ENCODE measurements around the gene SH3BP5. TPM values are rescaled to one million over a fixed set of nuclear protein-coding genes. Genes with fewer than 3 reads are reported as not detected.

Gene SH3BP5
- total RNA-seq, 1 experiment from 2014 or later = 20.3 TPM

DNA sequence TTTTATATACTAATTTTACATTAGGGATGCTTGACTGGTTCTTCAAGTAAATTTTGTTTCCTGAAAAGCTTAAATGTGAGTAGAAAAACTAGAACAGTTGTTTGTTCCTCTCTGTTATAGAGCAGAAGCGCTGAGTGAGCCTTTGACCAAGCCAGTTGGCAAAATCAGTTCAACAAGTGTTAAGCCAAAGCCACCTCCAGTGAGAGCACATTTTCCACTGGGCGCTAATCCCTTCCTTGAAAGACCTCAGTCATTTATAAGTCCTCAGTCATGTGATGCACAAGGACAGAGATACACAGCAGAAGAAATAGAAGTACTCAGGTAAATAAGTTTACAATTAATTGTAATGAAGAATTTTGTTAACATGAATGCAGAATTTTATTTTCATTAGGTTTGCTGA, 111.7 kb downstream of the SH3BP5 start:
- peaks cover 52% of the 10 kb centered on the region for H3K36me3 ChIP-seq (ENCODE audit: insufficient read depth, low read length, poor library complexity, severe bottlenecking)
- no peaks in the 10 kb centered on the region for H3K9me3 ChIP-seq (ENCODE audit: low read depth, low read length, poor library complexity, severe bottlenecking)
- TF ChIP-seq, protein P1, sequence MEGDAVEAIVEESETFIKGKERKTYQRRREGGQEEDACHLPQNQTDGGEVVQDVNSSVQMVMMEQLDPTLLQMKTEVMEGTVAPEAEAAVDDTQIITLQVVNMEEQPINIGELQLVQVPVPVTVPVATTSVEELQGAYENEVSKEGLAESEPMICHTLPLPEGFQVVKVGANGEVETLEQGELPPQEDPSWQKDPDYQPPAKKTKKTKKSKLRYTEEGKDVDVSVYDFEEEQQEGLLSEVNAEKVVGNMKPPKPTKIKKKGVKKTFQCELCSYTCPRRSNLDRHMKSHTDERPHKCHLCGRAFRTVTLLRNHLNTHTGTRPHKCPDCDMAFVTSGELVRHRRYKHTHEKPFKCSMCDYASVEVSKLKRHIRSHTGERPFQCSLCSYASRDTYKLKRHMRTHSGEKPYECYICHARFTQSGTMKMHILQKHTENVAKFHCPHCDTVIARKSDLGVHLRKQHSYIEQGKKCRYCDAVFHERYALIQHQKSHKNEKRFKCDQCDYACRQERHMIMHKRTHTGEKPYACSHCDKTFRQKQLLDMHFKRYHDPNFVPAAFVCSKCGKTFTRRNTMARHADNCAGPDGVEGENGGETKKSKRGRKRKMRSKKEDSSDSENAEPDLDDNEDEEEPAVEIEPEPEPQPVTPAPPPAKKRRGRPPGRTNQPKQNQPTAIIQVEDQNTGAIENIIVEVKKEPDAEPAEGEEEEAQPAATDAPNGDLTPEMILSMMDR (conservative IDR thresholded peaks at IDR 0.05; ENCODE audit: low read depth, low read length) = no peak
- TF ChIP-seq EZH2 (IDR thresholded peaks at IDR 0.05; ENCODE audit: borderline replicate concordance, low read depth, low read length, poor library complexity, severe bottlenecking) = no peak
- no peak overlapping the region for H3K4me3 ChIP-seq (ENCODE audit: low read depth, low read length, poor library complexity, severe bottlenecking)
- no peak overlapping the region for H3K27ac ChIP-seq (ENCODE audit: low read depth, low read length, poor library complexity, severe bottlenecking)
- H3K4me1 ChIP-seq (ENCODE audit: insufficient read depth, low read length, poor library complexity, severe bottlenecking) = no peaks in the 10 kb centered on the region
- CTCF ChIA-PET = interaction anchor here (1.4 kb wide), 1 partner anchor 15 kb away, joined by 3 read pairs; the partner anchor contains the start of gene CAPN7
- intact Hi-C loops (cut with micrococcal nuclease; ENCODE audit: unreplicated experiment) = no loop called here
- no TSS peak for BruUV-seq (replicated peaks)
- no peak for DNase-seq (ENCODE audit: low spot score)
- POLR2A ChIA-PET (ENCODE audit: low non-redundant PET) = no interaction called here
- no peaks in the 10 kb centered on the region for H3K27me3 ChIP-seq (replicated peaks; ENCODE audit: insufficient read depth, low read depth, low read length, poor library complexity)

DNA sequence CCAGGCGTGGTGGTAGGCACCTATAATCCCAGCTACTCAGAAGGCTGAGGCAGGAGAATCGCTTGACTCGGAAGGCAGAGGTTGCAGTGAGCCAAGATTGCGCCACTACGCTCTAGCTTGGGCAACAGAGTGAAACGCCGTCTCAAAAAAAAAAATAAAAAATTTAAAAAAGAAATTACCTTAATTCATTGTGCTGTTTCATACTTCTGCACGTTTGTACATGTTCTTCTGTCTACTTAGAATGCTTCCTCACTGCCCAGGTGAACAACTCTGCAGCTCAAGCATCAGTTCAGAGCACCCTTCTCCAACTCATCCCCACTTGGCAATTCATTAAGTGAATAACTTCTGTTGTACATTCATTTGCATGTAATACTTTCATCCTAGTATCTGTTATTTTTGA, 112.3 kb downstream of the SH3BP5 start:
- H3K4me1 ChIP-seq (ENCODE audit: insufficient read depth, low read length, poor library complexity, severe bottlenecking) = no peaks in the 10 kb centered on the region
- peaks cover 52% of the 10 kb centered on the region for H3K36me3 ChIP-seq (ENCODE audit: insufficient read depth, low read length, poor library complexity, severe bottlenecking)
- no TSS peak for BruUV-seq (replicated peaks)
- H3K27me3 ChIP-seq (replicated peaks; ENCODE audit: insufficient read depth, low read depth, low read length, poor library complexity) = no peaks in the 10 kb centered on the region
- no peak overlapping the region for H3K4me3 ChIP-seq (ENCODE audit: low read depth, low read length, poor library complexity, severe bottlenecking)
- TF ChIP-seq, protein P1 (conservative IDR thresholded peaks at IDR 0.05; ENCODE audit: low read depth, low read length) = no peak
- TF ChIP-seq EZH2 (IDR thresholded peaks at IDR 0.05; ENCODE audit: borderline replicate concordance, low read depth, low read length, poor library complexity, severe bottlenecking) = no peak
- CTCF ChIA-PET = no interaction called here
- intact Hi-C loops (cut with micrococcal nuclease; ENCODE audit: unreplicated experiment) = no loop called here
- no peak for DNase-seq (ENCODE audit: low spot score)
- H3K9me3 ChIP-seq (ENCODE audit: low read depth, low read length, poor library complexity, severe bottlenecking) = no peaks in the 10 kb centered on the region
- POLR2A ChIA-PET (ENCODE audit: low non-redundant PET) = no interaction called here
- H3K27ac ChIP-seq (ENCODE audit: low read depth, low read length, poor library complexity, severe bottlenecking) = no peak overlapping the region

DNA sequence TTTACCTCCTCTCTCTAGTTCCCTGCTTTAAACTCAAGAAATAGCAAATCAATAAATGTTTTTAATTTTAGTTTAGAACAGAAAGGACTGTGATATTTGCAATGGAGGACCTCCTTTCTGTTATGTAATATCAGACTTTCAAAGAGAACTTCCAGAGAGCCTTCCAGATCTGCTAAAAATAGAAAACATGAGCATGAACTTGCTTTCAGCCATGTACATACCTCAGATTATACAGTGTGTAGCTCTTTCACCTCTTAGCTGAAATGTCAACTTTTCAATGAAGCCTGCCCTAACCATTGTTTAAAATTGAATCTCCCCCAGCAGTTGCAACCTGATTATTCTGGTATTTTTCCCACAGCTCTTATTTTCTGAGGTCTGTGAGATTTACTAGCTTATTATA, 113.7 kb downstream of the SH3BP5 start:
- no peak overlapping the region for H3K4me3 ChIP-seq (ENCODE audit: low read depth, low read length, poor library complexity, severe bottlenecking)
- TF ChIP-seq, protein P1 (conservative IDR thresholded peaks at IDR 0.05; ENCODE audit: low read depth, low read length) = no peak
- no peak for TF ChIP-seq EZH2 (IDR thresholded peaks at IDR 0.05; ENCODE audit: borderline replicate concordance, low read depth, low read length, poor library complexity, severe bottlenecking)
- H3K27ac ChIP-seq (ENCODE audit: low read depth, low read length, poor library complexity, severe bottlenecking) = no peak overlapping the region
- H3K36me3 ChIP-seq (ENCODE audit: insufficient read depth, low read length, poor library complexity, severe bottlenecking) = peaks cover 49% of the 10 kb centered on the region
- H3K9me3 ChIP-seq (ENCODE audit: low read depth, low read length, poor library complexity, severe bottlenecking) = no peaks in the 10 kb centered on the region
- POLR2A ChIA-PET (ENCODE audit: low non-redundant PET) = no interaction called here
- DNase-seq (ENCODE audit: low spot score) = no peak
- intact Hi-C loops (cut with micrococcal nuclease; ENCODE audit: unreplicated experiment) = no loop called here
- H3K4me1 ChIP-seq (ENCODE audit: insufficient read depth, low read length, poor library complexity, severe bottlenecking) = no peaks in the 10 kb centered on the region
- H3K27me3 ChIP-seq (replicated peaks; ENCODE audit: insufficient read depth, low read depth, low read length, poor library complexity) = no peaks in the 10 kb centered on the region
- BruUV-seq (replicated peaks) = no TSS peak
- CTCF ChIA-PET = no interaction called here
